Activated naive CD4-positive, alpha-beta T cell treated with anti-CD3 and anti-CD28 coated beads, Interleukin-2, amount 10 ng/mL, durations not matched to agents 7 days and 5 days (primary cell): ENCODE results near the gene MAPK8IP3.

Experiments
- CTCF ChIA-PET: fragments of 350-600 bp; sonication (Branson Sonifier 250); formaldehyde crosslinking; loops from one replicate; lab custom pipeline; 2021; ENCODE audit warnings: antibody characterized with exemption; lab: Charles Lee
- DNase-seq: peaks from one replicate; pipeline ENCODE4 v3.0.0-alpha.2; 2020
- H3K27ac Mint-ChIP-seq: one replicate; pipeline ENCODE4 v1.8.0; 2021; ENCODE audit warnings: mild to moderate bottlenecking, moderate library complexity, mixed read lengths
- H3K27me3 Mint-ChIP-seq: one replicate; pipeline ENCODE4 v1.8.0; 2021; ENCODE audit warnings: mild to moderate bottlenecking, mixed read lengths
- H3K36me3 Mint-ChIP-seq: one replicate; pipeline ENCODE4 v1.8.0; 2021; ENCODE audit warnings: mixed read lengths
- H3K4me1 Mint-ChIP-seq: one replicate; pipeline ENCODE4 v1.8.0; 2021; ENCODE audit warnings: mixed read lengths
- H3K4me3 Mint-ChIP-seq: one replicate; pipeline ENCODE4 v1.8.0; 2021; ENCODE audit warnings: mild to moderate bottlenecking, moderate library complexity, mixed read lengths
- H3K9me3 Mint-ChIP-seq: one replicate; pipeline ENCODE4 v1.8.0; 2021; ENCODE audit warnings: mixed read lengths

Gene MAPK8IP3

DNA sequence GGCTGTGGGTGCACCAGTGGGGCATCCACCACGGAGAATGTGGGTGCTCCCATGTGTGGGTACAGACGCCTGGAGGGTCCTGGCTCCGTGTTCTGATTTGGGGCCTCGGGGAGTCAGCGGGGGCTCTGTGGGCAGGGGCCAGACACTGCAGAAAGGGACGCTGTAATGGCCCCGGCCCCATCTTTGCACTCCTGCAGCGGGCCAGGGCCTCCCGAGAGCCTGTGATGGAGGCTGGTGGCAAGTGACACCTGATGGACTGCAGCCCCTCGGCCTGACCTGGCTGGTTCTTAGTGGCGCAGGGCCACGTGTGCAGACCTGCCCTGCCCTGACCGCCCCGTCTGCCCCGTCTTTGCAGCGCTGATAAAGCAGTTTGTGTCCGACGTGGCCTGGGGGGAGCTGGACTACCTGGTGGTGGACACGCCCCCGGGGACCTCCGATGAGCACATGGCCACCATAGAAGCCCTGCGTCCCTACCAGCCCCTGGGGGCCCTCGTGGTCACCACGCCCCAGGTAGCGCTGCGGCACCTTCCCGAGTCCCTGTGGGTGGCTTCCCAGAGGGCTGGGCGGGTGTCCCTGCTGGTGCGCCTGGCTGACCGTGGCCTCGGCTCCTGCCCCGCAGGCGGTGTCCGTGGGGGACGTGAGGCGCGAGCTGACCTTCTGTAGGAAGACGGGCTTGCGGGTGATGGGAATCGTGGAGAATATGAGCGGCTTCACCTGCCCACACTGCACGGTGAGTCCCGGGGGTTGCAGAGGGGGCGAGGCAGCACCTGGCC lies 81.5 kb downstream of the MAPK8IP3 start:
- no peak for DNase-seq
- H3K36me3 Mint-ChIP-seq, result peaks cover 5% of the 10 kb centered on the region

DNA sequence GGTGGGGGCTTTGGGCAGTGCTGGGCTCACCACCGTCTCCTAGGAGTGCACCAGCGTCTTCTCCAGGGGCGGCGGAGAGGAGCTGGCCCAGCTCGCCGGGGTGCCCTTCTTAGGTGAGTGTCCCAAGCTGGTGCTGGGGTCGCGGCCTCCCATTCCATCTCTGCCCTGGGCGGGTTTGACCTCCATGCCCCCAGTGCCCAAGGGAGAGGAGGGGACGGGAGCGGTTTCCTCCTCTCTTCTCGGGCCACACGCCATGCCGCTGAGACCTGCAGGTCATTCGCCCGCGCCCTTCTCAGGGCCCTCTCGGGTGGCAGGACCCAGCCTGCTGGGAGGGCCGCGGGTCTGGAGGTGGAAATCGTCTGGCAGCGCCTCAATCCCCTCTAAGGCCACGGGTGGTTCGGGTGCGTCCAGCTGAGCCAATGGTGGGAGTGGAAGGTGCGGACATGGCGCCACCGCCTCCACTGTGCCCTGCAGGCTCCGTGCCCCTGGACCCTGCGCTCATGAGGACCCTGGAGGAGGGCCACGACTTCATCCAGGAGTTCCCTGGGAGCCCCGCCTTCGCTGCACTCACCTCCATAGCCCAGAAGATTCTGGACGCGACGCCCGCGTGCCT lies 82.2 kb downstream of the MAPK8IP3 start:
- Mint-ChIP-seq H3K36me3 (peaks cover 5% of the 10 kb centered on the region), H3K9me3 (no peaks in the 10 kb centered on the region), H3K27ac (no peak overlapping the region), H3K27me3 (no peaks in the 10 kb centered on the region), H3K4me3 (no peak overlapping the region), H3K4me1 (peaks cover 14% of the 10 kb centered on the region)
- no peak for DNase-seq
- CTCF ChIA-PET, result no interaction called here

More for the DNA sequence above, 81.5 kb downstream of the MAPK8IP3 start:
- CTCF ChIA-PET, result no interaction called here
- no peak overlapping the region for H3K4me3 Mint-ChIP-seq
- no peak overlapping the region for H3K27ac Mint-ChIP-seq
- peaks cover 15% of the 10 kb centered on the region for H3K4me1 Mint-ChIP-seq
- no peaks in the 10 kb centered on the region for H3K27me3 Mint-ChIP-seq
- H3K9me3 Mint-ChIP-seq, result no peaks in the 10 kb centered on the region

DNA sequence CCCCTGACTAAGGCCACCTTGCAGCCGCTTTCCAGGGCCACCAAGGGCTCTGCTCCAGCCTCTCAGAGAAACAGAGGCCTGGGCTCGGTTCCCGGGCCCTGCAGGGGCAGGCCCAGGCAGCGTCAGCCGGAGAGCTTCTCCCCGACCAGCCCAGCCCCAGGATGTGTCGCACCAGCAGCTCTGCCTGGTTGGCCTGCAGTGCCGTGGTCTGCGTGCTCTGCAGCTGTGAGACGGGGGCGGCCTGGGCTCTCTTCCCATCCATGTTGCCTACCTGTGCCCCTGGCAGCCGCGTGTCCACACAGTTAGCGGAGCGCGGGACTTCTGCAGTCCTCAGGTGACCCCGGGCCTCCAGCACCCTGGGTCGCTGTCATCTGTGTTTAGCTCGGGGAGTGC lies 82.7 kb downstream of the MAPK8IP3 start:
- peaks cover 9% of the 10 kb centered on the region for H3K4me1 Mint-ChIP-seq
- no peak for DNase-seq
- CTCF ChIA-PET, result no interaction called here
- H3K27me3 Mint-ChIP-seq, result no peaks in the 10 kb centered on the region
- no peak overlapping the region for H3K4me3 Mint-ChIP-seq
- H3K36me3 Mint-ChIP-seq, result peaks cover 5% of the 10 kb centered on the region
- H3K9me3 Mint-ChIP-seq, result no peaks in the 10 kb centered on the region
- no peak overlapping the region for H3K27ac Mint-ChIP-seq

DNA sequence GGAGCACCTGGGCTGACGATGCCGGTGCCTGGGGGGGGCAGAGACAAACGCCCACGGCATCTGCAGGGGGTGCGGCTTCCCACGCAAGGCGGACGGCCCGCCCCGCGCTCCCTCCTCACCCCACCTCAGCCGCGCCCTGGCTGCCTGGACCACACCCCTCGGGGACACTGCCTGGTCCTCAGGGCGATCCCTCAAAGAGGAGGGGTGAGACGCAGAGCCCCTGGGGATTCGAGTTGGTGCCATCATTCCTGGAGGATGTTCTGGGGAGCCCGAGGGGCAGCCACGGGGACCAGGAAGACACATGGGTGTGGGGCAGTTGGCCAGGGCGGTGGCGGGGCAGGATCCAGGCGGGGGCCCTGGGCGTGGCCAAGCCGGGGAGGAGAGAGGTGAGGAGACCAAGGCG lies 83.6 kb downstream of the MAPK8IP3 start:
- no peaks in the 10 kb centered on the region for H3K27me3 Mint-ChIP-seq
- H3K9me3 Mint-ChIP-seq, result no peaks in the 10 kb centered on the region
- peaks cover 3% of the 10 kb centered on the region for H3K4me1 Mint-ChIP-seq
- DNase-seq, result no peak
- no peak overlapping the region for H3K27ac Mint-ChIP-seq
- H3K36me3 Mint-ChIP-seq, result peaks cover 5% of the 10 kb centered on the region
- no peak overlapping the region for H3K4me3 Mint-ChIP-seq
- CTCF ChIA-PET, result no interaction called here

DNA sequence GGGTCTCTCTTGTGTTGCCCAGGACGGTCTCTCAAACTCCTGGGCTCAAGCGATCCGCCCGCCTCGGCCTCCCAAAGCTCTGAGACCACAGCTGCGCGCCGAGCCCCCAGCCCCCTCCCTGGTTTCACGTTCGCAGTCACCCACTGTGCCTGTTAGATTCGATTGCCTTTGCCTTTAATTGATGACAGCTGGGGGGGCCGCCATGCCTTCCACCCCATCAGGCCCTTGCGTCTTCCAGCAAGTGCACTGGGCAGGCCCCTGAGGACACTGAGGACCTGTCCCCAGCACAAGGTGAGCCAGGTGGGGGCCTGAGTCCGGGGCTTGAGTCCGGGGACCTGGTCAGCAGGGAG lies 84.2 kb downstream of the MAPK8IP3 start:
- Mint-ChIP-seq H3K4me1 (no peaks in the 10 kb centered on the region), H3K9me3 (no peaks in the 10 kb centered on the region), H3K36me3 (peaks cover 5% of the 10 kb centered on the region), H3K4me3 (no peak overlapping the region), H3K27me3 (no peaks in the 10 kb centered on the region), H3K27ac (no peak overlapping the region)
- CTCF ChIA-PET, result no interaction called here
- DNase-seq, result no peak

DNA sequence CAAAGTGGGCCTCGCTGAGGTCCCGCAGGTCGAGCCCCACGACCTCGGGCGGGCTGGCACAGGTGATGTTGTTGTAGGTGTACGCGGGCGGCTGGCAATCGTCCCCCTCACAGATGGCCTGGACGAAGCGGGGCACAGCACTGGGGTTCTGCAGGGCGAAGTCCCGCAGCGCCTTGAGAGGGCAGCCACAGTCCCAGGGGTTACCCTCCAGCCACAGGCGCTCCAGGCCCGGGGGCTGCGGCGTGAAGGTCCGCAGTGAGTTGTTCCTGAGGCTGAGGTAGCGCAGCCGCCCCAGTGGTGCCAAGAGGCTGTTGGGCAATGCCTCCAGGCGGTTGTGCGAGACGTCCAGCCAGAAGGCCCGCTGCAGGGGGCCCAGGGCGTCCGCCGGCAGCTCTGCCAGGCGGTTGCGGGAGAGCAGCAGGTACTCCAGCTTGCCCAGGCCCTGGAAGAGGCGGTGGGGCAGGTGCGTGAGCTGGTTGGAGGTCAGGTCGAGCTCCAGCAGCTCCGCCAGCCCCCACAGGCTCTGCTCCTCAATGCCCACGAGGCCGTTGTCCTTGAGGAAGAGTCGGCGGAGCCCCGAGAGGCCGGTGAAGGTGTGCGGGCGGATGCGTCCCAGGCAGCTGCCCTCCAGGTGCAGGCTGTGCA lies 84.7 kb downstream of the MAPK8IP3 start:
- DNase-seq, result no peak
- no peaks in the 10 kb centered on the region for H3K27me3 Mint-ChIP-seq
- H3K27ac Mint-ChIP-seq, result no peak overlapping the region
- CTCF ChIA-PET, result no interaction called here
- no peak overlapping the region for H3K4me3 Mint-ChIP-seq
- no peaks in the 10 kb centered on the region for H3K4me1 Mint-ChIP-seq
- peaks cover 5% of the 10 kb centered on the region for H3K36me3 Mint-ChIP-seq
- H3K9me3 Mint-ChIP-seq, result no peaks in the 10 kb centered on the region

DNA sequence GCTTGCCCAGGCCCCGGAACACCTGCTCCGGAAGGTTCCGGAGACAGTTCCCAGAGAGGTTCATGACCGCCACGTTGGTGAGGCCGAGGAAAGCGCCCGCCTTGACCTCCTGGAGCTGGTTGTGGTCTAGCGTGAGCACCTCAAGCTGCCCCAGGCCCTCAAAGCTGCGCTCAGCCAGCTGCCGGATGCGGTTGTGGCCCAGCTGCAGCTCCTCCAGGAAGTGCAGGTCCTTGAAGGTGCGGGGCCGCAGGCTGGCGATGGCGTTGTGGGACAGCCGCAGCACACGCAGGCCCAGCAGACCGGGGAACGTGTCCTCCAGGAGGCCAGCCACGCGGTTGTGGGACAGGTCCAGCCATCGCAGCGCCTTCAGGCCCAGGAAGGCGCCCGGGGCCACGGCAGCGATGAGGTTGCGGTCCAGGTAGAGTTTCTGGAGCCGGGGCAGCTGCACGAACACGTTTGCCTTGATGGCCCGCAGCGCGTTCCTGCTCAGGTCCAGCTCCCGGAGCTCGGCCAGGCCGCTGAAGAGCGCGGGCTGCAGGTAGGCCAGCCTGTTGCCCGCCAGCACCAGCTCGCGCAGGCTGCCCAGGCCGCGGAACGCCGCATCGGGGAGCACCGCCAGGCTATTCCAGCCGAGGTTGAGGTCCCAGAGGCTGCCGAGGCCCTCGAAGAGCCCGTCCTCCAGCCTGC lies 85.4 kb downstream of the MAPK8IP3 start:
- CTCF ChIA-PET, result interaction anchor here (1.1 kb wide), 1 partner anchor 9 kb away, joined by 3 read pairs; the partner anchor contains the start of genes NUBP2 and SPSB3
- H3K27me3 Mint-ChIP-seq, result no peaks in the 10 kb centered on the region
- no peak overlapping the region for H3K27ac Mint-ChIP-seq
- DNase-seq, result no peak
- no peaks in the 10 kb centered on the region for H3K4me1 Mint-ChIP-seq
- peaks cover 5% of the 10 kb centered on the region for H3K36me3 Mint-ChIP-seq
- H3K4me3 Mint-ChIP-seq, result no peak overlapping the region
- H3K9me3 Mint-ChIP-seq, result no peaks in the 10 kb centered on the region

DNA sequence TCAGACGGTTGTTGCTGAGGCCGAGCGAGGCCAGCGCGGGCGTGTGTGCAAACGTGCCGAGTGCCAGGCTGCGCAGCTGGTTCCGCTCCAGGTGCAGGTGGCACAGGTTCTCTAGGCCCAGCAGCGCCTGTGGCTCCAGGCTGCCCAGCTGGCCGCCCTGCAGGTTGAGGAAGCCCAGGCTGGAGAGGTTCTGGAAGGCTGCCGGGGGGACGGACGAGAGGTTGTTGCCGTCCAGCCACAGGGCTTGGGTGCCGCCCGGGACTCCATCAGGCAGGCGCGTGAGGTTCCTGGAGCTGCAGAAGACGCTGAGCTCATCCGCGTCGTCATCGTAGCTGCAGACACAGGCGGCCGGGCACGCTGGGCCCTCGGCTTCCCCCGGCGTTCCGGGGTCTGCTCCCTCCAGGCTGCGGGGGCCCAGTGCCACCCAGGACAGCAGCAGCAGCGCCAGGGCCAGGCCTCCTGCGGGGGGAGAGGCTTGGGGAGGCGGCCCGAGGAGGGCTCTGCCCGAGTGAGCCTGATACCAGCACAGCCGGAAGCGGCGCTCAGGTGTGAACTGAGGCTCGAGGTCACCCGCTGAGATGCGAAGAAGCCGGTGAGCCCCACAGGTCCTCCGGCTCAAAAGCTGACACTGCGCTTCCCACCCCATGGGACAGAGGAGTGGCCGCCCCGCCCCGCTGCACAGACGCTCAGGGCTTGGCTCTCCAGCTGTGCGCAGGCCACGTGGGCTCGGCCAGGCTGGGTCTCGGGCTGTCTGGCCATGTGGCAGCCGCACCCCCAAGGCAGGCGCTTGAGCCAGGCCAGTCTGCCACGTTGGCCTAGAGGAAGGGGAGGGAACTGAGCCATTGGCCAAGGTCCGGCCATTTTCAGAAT lies 86.2 kb downstream of the MAPK8IP3 start:
- H3K4me3 Mint-ChIP-seq, result no peak overlapping the region
- peaks cover 5% of the 10 kb centered on the region for H3K36me3 Mint-ChIP-seq
- CTCF ChIA-PET, result interaction anchor here (1.1 kb wide), 1 partner anchor 9 kb away, joined by 3 read pairs; the partner anchor contains the start of genes NUBP2 and SPSB3
- H3K9me3 Mint-ChIP-seq, result peaks cover 2% of the 10 kb centered on the region
- no peak for DNase-seq
- H3K4me1 Mint-ChIP-seq, result no peaks in the 10 kb centered on the region
- H3K27me3 Mint-ChIP-seq, result no peaks in the 10 kb centered on the region
- no peak overlapping the region for H3K27ac Mint-ChIP-seq

DNA sequence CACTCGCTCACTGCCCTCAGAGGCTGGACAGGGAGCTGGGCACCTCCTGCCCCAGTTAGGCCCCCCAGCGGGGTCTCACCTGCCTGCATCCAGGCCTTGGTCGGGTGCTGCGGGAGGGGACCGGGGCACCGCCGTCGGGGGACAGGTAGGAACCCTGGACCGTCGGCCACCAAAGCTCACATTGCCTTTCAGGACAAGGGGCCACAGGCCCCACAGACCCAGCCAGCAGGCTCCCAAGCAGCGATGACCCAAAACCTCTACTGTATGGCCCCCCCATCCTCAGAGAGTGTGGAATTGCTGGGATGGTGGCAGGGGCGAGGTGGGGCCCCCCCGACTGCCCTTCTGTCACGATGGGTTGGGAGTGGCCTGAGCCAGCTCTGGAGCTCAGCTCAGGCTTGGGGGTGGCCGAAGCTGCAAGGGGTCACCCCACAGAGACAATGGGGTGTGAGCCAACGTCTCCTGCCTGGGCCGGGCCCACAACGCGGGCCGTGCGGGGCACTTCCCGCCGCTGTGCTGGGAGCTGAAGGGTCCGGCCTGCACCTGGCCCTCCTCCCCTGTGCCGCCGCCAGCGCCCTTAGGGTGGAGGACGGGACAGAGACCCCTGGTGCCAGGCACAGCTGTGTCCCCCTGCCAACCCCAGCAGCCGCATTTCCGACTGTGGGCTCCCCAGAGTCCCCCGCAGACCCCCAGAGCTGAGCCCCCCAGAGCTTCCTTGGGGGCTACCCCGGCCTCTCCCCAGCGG lies 87.0 kb downstream of the MAPK8IP3 start:
- CTCF ChIA-PET, result no interaction called here
- no peaks in the 10 kb centered on the region for H3K4me1 Mint-ChIP-seq
- H3K9me3 Mint-ChIP-seq, result peaks cover 7% of the 10 kb centered on the region
- H3K36me3 Mint-ChIP-seq, result peaks cover 7% of the 10 kb centered on the region
- H3K27ac Mint-ChIP-seq, result no peak overlapping the region
- H3K4me3 Mint-ChIP-seq, result no peak overlapping the region
- DNase-seq, result no peak
- no peaks in the 10 kb centered on the region for H3K27me3 Mint-ChIP-seq

DNA sequence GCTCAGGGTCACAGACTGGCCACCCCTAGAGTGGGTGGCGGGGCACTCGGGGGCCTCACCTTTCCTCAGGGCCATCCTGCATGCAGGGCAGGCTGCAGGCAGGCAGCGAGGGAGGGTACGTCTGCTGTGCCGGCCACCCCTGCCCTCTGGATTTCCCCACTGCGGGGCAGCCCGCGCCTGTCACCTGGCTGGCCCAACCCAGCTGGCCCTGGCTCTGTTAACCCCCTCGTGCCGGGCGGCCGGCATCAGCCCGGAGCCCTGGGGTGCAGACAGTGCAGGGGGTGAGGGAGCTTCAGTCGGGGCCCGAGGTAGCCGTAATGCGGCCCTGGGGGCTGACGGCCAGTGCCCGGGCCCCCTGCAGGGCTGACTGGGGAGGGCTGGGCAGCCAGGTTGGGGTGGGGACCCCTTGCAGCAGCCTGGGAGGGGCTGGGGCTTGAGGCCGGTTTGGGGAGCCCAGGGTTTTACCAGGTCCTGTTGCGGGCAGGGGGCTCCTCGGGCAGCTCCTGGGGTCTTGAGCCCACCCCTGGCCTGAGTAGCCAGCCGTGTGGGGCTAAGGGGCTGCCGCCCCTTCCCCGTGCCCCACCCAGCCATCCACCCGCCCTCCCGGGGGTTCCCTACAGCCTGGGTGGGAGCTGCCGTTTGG lies 87.7 kb downstream of the MAPK8IP3 start, which contains the start of gene IGFALS:
IGFALS (minus strand) TSS at position 128 of the 643 bp plus-strand sequence; CDS start at position 75, 53 bp downstream.
- H3K9me3 Mint-ChIP-seq, result peaks cover 11% of the 10 kb centered on the region
- H3K36me3 Mint-ChIP-seq, result peaks cover 7% of the 10 kb centered on the region
- CTCF ChIA-PET, result no interaction called here
- no peaks in the 10 kb centered on the region for H3K4me1 Mint-ChIP-seq
- H3K4me3 Mint-ChIP-seq, result no peak within 1 kb of the TSS
- no peak for DNase-seq
- no peak within 1 kb of the TSS for H3K27ac Mint-ChIP-seq
- H3K27me3 Mint-ChIP-seq, result no peaks in the 10 kb centered on the region

DNA sequence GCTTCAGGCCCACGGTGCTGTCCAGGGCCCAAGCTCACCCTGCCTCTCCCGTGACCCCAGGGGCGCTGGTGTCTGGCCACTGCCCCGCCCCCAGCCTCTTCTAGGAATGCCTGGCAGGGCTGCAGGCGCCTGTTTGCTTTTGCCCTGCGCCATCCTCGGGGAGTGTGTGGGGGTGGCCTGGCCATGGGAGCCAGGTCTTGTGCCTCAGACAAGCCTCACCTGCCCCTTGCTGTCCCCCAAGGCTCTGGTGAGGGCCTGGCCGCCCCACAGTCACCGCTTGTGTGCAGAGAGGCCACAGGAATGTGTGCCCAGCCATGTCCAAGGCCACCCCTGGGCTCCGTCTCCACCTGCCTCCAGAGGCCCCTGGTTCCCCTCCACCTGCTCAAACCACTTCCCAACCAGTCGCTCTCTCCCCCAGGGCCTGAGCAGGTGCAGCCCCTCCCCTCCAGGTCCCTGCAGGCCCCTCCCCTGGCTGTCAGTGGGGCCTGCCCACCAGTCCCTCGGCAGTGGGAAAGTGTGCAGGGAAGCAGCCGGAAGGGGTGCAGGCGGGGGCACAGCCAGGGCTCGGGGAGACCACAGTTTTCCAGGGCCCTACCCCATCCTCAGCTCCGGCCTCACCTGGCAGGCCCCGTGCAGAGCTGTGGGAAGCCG lies 88.4 kb downstream of the MAPK8IP3 start:
- Mint-ChIP-seq H3K27me3 (peaks cover 4% of the 10 kb centered on the region), H3K27ac (no peak overlapping the region)
- no peak for DNase-seq

DNA sequence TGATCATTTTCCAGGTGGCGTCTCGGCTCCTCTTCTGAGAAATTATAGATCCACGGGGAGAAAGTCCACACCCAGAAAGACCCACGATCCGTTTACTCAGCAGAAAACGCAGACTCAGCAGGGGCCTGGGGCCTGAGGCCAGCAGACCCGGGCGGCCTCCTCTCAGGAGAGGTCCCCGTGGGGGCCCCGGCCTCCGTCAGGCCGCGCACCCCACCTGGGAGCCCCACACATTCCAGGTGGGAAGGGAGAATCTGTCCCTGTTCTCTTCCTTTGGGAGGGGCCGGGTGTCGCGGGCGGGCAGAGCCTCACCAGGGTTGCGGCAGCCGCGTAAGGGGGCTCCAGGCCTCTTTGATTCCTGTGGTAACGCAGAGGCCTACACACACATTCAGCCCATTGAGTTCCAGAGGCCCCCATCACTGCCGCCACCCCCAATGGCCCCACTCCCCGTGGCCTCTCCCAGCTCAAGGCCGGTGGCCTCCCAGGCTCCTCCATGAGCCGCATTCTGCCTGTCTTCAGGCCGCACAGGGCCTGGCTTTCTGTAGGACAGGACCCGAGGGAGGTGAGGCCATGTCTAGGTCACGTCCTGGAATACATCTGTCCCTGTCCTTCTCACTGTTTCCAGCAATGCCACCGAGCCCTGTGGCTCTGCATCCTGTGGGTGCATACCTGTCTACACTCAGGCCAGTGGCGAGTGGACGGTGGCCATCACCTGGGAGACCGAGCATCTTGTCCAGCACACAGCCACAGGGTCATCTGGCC lies 89.1 kb downstream of the MAPK8IP3 start:
- CTCF ChIA-PET, result no interaction called here
- peaks cover 4% of the 10 kb centered on the region for H3K27me3 Mint-ChIP-seq
- no peak overlapping the region for H3K4me3 Mint-ChIP-seq
- H3K36me3 Mint-ChIP-seq, result peaks cover 7% of the 10 kb centered on the region
- H3K9me3 Mint-ChIP-seq, result peaks cover 23% of the 10 kb centered on the region
- no peak overlapping the region for H3K27ac Mint-ChIP-seq
- no peaks in the 10 kb centered on the region for H3K4me1 Mint-ChIP-seq
- no peak for DNase-seq

More for the DNA sequence above, 88.4 kb downstream of the MAPK8IP3 start:
- peaks cover 17% of the 10 kb centered on the region for H3K9me3 Mint-ChIP-seq
- no peaks in the 10 kb centered on the region for H3K4me1 Mint-ChIP-seq
- CTCF ChIA-PET, result no interaction called here
- H3K36me3 Mint-ChIP-seq, result peaks cover 5% of the 10 kb centered on the region
- H3K4me3 Mint-ChIP-seq, result no peak overlapping the region
